HT1080 (cell line): ENCODE data around the gene PSMB7. TPM values are rescaled to one million over a fixed set of nuclear protein-coding genes. Genes with fewer than 3 reads are reported as not detected.
A peak's percentile ranks its signal among the peaks of the same experiment; 100 is the strongest.

Experiments
- DNase-seq: peaks from one replicate; pipeline ENCODE4 v3.0.0-alpha.2; 2015; ENCODE audit warnings: low read depth
- polyA plus RNA-seq, 2 experiments: library from polyadenylated mRNA; depleted of rRNA; stranded (reverse); fragments of >200 nt; gene quantifications; 2 replicates each; pipeline ENCODE4 v1.2.3, GENCODE V29; 2015
- total RNA-seq: library from RNA; depleted of rRNA; stranded (reverse); fragments of >200 nt; shearing (Covaris generic); gene quantifications from 2 replicates; pipeline ENCODE4 v1.2.3, GENCODE V29; 2014; rRNA removed

Gene PSMB7
- 413 and 442 TPM in 2 replicates for total RNA-seq
- 397 and 450 TPM in 2 replicates for polyA plus RNA-seq (2015; cell fraction: cytosol; rRNA removed)
- polyA plus RNA-seq (2015; cell fraction: nucleus; rRNA removed) = 322 and 323 TPM in 2 replicates

GRCh38 chr9:124415102-124415851, at the start of gene PSMB7:
Gene PSMB7 (minus strand): TSS chr9:124415442. CDS start chr9:124415425, 17 bp downstream.
- peak; percentile 91 for DNase-seq

- no peak for DNase-seq
Observed at GRCh38 chr9:124462739-124463138, 47.5 kb upstream of the PSMB7 start.

GRCh38 chr9:124458441-124458840, 43.2 kb upstream of the PSMB7 start:
- DNase-seq = no peak

- DNase-seq = no peak
Observed at GRCh38 chr9:124457887-124458431, 42.7 kb upstream of the PSMB7 start.

GRCh38 chr9:124457079-124457886, 42.0 kb upstream of the PSMB7 start:
- no peak for DNase-seq

GRCh38 chr9:124456341-124457078, 41.3 kb upstream of the PSMB7 start:
- no peak for DNase-seq

GRCh38 chr9:124455820-124456219, 40.6 kb upstream of the PSMB7 start:
- no peak for DNase-seq

GRCh38 chr9:124454791-124455443, 39.7 kb upstream of the PSMB7 start:
- no peak for DNase-seq

GRCh38 chr9:124454296-124454695, 39.1 kb upstream of the PSMB7 start:
- DNase-seq = no peak

GRCh38 chr9:124453586-124454191, 38.4 kb upstream of the PSMB7 start:
- DNase-seq = no peak

GRCh38 chr9:124452841-124453585, 37.8 kb upstream of the PSMB7 start:
- no peak for DNase-seq

GRCh38 chr9:124452326-124452725, 37.1 kb upstream of the PSMB7 start:
- no peak for DNase-seq

- no peak for DNase-seq
Observed at GRCh38 chr9:124450931-124451661, 35.9 kb upstream of the PSMB7 start.

GRCh38 chr9:124450241-124450924, 35.1 kb upstream of the PSMB7 start, which contains the start of gene ADGRD2:
Gene ADGRD2 (plus strand): TSS chr9:124450451. CDS start chr9:124451667, 1,216 bp downstream.
- no peak for DNase-seq

GRCh38 chr9:124449381-124450151, 34.3 kb upstream of the PSMB7 start:
- DNase-seq = no peak

GRCh38 chr9:124448019-124448418, 32.8 kb upstream of the PSMB7 start:
- no peak for DNase-seq

- DNase-seq = no peak
Observed at GRCh38 chr9:124447297-124447661, 32.0 kb upstream of the PSMB7 start.
